PC-9 (cell line): Measurements from ENCODE around the gene ACSL1. TPM values are rescaled to one million over a fixed set of nuclear protein-coding genes. Genes with fewer than 3 reads are reported as not detected.

Experiments
- BruUV-seq: library from RNA; stranded (reverse); fragments of 400-500 nt; replicated peaks from 2 replicates; lab custom pipeline; 2021; lab: Mats Ljungman, UMichigan
- CTCF ChIA-PET: fragments of 300-600 bp; sonication (Branson Sonifier 250); formaldehyde crosslinking; loops from one replicate; lab custom pipeline; 2022; ENCODE audit warnings: antibody characterized with exemption; lab: Charles Lee
- POLR2A ChIA-PET: fragments of 300-600 bp; sonication (Branson Sonifier 250); formaldehyde crosslinking; loops from one replicate; lab custom pipeline; 2022; ENCODE audit warnings: antibody characterized with exemption; ENCODE audit not compliant: unreplicated experiment; lab: Charles Lee
- DNase-seq, 2 experiments: peaks; one replicate each; pipeline versions ENCODE4 v3.0.0 to v3.0.0-alpha.2; 2015 to 2022; ENCODE audit warnings: mixed read lengths in 1 of 2
- H2AFZ ChIP-seq: fragments of 200-600 bp; sonication (generic); 2 replicates; pipeline ENCODE4 v1.8.1; 2017; ENCODE audit warnings: antibody characterized with exemption
- H3F3A ChIP-seq: fragments of 200-600 bp; sonication (generic); 2 replicates; pipeline ENCODE4 v1.8.1; 2017; ENCODE audit warnings: antibody characterized with exemption, mild to moderate bottlenecking, low read depth; ENCODE audit not compliant: insufficient read depth
- H3K27ac ChIP-seq: fragments of 200-600 bp; sonication (generic); 2 replicates; pipeline ENCODE4 v1.6.1; 2016; ENCODE audit warnings: mixed run types
- H3K27me3 ChIP-seq: fragments of 200-600 bp; sonication (generic); 2 replicates; pipeline ENCODE4 v1.6.1; 2016; ENCODE audit warnings: low read depth, mixed run types; ENCODE audit not compliant: insufficient read depth
- H3K36me3 ChIP-seq: fragments of 200-600 bp; sonication (generic); 2 replicates; pipeline ENCODE4 v1.6.1; 2016; ENCODE audit warnings: low read depth, mixed run types
- H3K4me1 ChIP-seq: fragments of 200-600 bp; sonication (generic); replicated peaks from 2 replicates; pipeline ENCODE4 v1.6.1; 2016; ENCODE audit warnings: mixed run types; ENCODE audit not compliant: insufficient read depth
- H3K4me2 ChIP-seq: fragments of 200-600 bp; sonication (generic); 2 replicates; pipeline ENCODE4 v1.6.1; 2017; ENCODE audit warnings: mixed run types
- H3K4me3 ChIP-seq: fragments of 200-600 bp; sonication (generic); 2 replicates; pipeline ENCODE4 v1.6.1; 2016; ENCODE audit warnings: mixed run types
- H3K79me2 ChIP-seq: fragments of 200-600 bp; sonication (generic); 2 replicates; pipeline ENCODE4 v1.6.1; 2017; ENCODE audit warnings: low read depth, mixed run types
- H3K9me2 ChIP-seq: fragments of 200-600 bp; sonication (generic); 2 replicates; pipeline ENCODE4 v1.8.1; 2017; ENCODE audit warnings: mild to moderate bottlenecking; ENCODE audit not compliant: insufficient read depth
- H3K9me3 ChIP-seq: fragments of 200-600 bp; sonication (generic); 2 replicates; pipeline ENCODE4 v1.8.1; 2016; ENCODE audit warnings: low read depth; ENCODE audit not compliant: insufficient read depth
- H4K20me1 ChIP-seq: fragments of 200-600 bp; sonication (generic); 2 replicates; pipeline ENCODE4 v1.8.1; 2017; ENCODE audit not compliant: insufficient read depth
- EZH2 ChIP-seq: fragments of 200-600 bp; sonication (generic); IDR thresholded peaks from 2 replicates; pipeline ENCODE4 v1.8.0; 2017; ENCODE audit warnings: antibody characterized with exemption, low read depth
- intact Hi-C: fragments of 100-400 bp; cut with micrococcal nuclease; formaldehyde crosslinking; loops from one replicate; pipeline ENCODE4 v1.10.0; 2022; ENCODE audit not compliant: unreplicated experiment
- total RNA-seq: library from RNA; stranded (reverse); gene quantifications from 2 replicates; pipeline ENCODE4 v1.2.3, GENCODE V29; 2021
- TF ChIP-seq, protein P1 (sequence below): fragments of 200-600 bp; sonication (generic); conservative IDR thresholded peaks from 2 replicates; pipeline ENCODE4 v1.6.1; 2017; ENCODE audit warnings: mixed run types, antibody characterized with exemption, mild to moderate bottlenecking, moderate library complexity

The ACSL1 gene
- total RNA-seq, 1 experiment from 2014 or later: 96.6 TPM

DNA sequence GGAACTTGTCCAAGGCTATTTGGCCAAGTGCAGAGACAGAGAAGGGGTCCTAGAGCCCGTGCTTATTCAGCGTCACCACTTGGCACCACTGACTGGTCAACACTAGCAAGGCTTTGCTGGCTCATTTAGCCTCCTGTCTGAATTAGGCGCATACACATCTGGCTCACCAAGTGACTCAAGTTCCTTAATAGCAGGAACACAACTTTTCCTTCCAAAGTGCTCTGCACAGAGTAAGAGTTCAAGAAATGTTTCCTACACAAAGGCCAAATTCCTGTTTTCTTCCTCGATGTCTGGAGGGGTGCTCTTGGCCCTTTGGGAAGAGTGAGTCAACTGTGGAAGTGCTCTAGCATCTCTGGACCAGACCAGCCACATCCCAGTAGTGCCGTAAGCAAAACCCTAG, 65.1 kb downstream of the ACSL1 start:
- intact Hi-C loops: no loop called here
- Histone ChIP-seq H3K4me1 (peaks cover 3% of the 10 kb centered on the region), H3K79me2 (no peaks in the 10 kb centered on the region), H2AFZ (no peak overlapping the region), H3K9me3 (no peaks in the 10 kb centered on the region), H4K20me1 (no peaks in the 10 kb centered on the region), H3F3A (peaks cover 8% of the 10 kb centered on the region; the same call in 1 of the 2 replicates), H3K27ac (no peak overlapping the region), H3K4me2 (no peak overlapping the region), H3K27me3 (no peaks in the 10 kb centered on the region), H3K4me3 (no peak overlapping the region), H3K9me2 (no peaks in the 10 kb centered on the region), H3K36me3 (no peaks in the 10 kb centered on the region)
- no peak for TF ChIP-seq EZH2
- TF ChIP-seq, protein P1, sequence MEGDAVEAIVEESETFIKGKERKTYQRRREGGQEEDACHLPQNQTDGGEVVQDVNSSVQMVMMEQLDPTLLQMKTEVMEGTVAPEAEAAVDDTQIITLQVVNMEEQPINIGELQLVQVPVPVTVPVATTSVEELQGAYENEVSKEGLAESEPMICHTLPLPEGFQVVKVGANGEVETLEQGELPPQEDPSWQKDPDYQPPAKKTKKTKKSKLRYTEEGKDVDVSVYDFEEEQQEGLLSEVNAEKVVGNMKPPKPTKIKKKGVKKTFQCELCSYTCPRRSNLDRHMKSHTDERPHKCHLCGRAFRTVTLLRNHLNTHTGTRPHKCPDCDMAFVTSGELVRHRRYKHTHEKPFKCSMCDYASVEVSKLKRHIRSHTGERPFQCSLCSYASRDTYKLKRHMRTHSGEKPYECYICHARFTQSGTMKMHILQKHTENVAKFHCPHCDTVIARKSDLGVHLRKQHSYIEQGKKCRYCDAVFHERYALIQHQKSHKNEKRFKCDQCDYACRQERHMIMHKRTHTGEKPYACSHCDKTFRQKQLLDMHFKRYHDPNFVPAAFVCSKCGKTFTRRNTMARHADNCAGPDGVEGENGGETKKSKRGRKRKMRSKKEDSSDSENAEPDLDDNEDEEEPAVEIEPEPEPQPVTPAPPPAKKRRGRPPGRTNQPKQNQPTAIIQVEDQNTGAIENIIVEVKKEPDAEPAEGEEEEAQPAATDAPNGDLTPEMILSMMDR: no peak
- DNase-seq: no peak
- BruUV-seq: no TSS peak
- CTCF ChIA-PET: no interaction called here
- POLR2A ChIA-PET: no interaction called here

DNA sequence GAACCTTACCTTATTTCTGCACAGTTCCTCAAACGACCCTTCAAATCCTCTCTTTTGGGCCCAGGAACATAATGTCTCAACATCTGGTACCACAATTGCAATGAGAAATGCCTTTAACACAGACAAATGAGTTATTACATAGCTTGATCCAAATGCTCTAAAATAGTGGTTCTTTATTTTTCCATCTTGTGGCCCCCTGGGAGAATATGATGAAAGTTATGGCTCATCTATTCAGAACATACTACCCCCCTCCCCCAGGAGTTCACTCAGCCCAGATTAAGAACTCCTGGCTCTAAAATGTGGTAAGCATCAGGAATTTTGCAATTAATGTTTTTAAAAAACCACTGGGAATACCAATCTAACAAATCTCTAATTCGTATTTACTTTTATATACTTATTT, 68.0 kb downstream of the ACSL1 start:
- H3F3A ChIP-seq: peaks cover 8% of the 10 kb centered on the region; the same call in 1 of the 2 replicates
- no TSS peak for BruUV-seq
- no peak overlapping the region for H3K27ac ChIP-seq
- TF ChIP-seq, protein P1: no peak
- TF ChIP-seq EZH2: no peak
- H3K36me3 ChIP-seq: no peaks in the 10 kb centered on the region
- no peaks in the 10 kb centered on the region for H3K9me2 ChIP-seq
- no peak overlapping the region for H3K4me3 ChIP-seq
- ChIA-PET CTCF (no interaction called here), POLR2A (no interaction called here)
- DNase-seq: no peak
- intact Hi-C loops: no loop called here
- H3K9me3 ChIP-seq: no peaks in the 10 kb centered on the region
- H2AFZ ChIP-seq: no peak overlapping the region
- H3K27me3 ChIP-seq: no peaks in the 10 kb centered on the region
- no peak overlapping the region for H3K4me2 ChIP-seq
- no peaks in the 10 kb centered on the region for H3K79me2 ChIP-seq
- peaks cover 12% of the 10 kb centered on the region for H3K4me1 ChIP-seq
- H4K20me1 ChIP-seq: no peaks in the 10 kb centered on the region

DNA sequence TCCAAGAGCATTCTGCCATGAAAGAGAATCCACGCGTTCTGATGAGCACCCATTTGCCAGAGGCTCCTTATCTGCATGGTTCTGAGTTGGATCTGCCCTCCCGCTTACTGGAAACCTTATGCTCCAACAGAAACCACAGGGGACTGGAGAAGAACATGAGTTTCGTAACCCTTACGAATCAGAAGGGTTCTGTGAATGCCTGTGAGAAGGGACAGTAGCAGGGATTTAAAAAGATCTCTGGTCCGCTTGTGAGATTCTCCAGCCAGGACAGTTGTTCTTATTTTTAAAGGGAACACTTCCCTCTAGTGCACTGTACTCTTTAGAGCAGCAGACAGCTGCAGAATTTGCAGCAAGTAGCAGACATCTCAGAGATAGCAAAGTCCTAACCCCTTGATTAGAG, 69.4 kb downstream of the ACSL1 start:
- Histone ChIP-seq H3K36me3 (no peaks in the 10 kb centered on the region), H3K9me2 (no peaks in the 10 kb centered on the region), H3K79me2 (no peaks in the 10 kb centered on the region), H4K20me1 (no peaks in the 10 kb centered on the region), H3K27me3 (no peaks in the 10 kb centered on the region), H3F3A (peaks cover 8% of the 10 kb centered on the region; the same call in 1 of the 2 replicates), H2AFZ (no peak overlapping the region), H3K4me1 (peaks cover 12% of the 10 kb centered on the region), H3K4me2 (no peak overlapping the region), H3K9me3 (no peaks in the 10 kb centered on the region), H3K4me3 (no peak overlapping the region), H3K27ac (no peak overlapping the region)
- BruUV-seq: no TSS peak
- ChIA-PET CTCF (no interaction called here), POLR2A (no interaction called here)
- no peak for DNase-seq
- TF ChIP-seq EZH2: no peak
- TF ChIP-seq, protein P1: no peak
- intact Hi-C loops: no loop called here
